ENCODE data around the gene PPP1R26. TPM values are rescaled to one million over a fixed set of nuclear protein-coding genes. Genes with fewer than 3 reads are reported as not detected.
"Not testable (repeated sequence)": the region's sequence is repeated elsewhere in the genome, so short reads cannot be mapped to it uniquely, and the experiment has no call there.

The PPP1R26 gene, protein sequence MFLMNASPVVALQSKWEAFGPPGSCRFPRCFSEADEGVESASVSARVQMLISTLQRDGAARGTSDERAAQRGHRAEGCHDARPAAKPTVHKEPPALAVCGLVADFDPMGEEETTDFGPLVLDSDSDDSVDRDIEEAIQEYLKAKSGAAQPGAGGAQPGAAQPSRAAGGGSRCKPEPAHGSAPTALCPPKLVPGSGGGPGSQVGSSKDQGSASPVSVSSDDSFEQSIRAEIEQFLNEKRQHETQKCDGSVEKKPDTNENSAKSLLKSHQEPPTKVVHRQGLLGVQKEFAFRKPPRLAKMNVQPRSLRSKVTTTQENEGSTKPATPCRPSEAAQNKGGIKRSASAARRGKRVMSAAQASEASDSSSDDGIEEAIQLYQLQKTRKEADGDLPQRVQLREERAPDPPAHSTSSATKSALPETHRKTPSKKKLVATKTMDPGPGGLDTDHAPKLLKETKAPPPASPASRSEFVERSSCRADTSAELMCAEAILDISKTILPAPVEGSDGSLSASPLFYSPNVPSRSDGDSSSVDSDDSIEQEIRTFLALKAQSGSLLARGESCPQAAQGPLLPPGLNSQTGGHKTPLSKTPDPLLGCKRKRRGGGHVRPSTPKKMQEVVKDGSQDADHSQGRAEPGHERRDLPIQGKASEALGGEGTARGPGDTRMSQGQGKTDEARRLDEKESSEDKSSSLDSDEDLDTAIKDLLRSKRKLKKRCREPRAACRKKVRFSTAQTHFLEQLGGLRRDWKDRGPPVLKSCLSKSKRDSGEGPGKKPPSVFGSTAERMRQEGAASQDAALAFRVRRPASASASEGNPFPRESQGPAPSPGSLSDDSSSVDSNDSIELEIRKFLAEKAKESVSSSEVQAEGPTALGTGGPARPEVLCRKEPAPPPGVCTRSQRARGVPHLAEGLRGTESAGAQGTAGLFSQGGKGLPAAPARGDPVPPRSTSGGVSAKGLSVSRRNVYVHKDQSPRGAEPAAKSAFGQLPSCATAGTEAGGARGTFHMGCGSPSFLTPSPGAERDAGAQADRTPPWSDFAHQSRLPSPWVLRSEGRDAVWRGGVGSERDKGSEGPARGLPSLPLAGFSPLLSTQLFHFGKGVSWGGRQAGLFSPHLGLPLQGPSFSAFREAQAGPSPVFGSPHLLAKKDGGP (N-terminal part only)
- total RNA-seq = 18.5 TPM
- long read RNA-seq, full-length matches to known transcripts = 29 of 36 reads
- long read RNA-seq, partial matches to known transcripts = 2 of 36 reads
- long read RNA-seq, other reads (novel, unspliced or antisense) = 5 of 36 reads

- ATAC-seq (peak; percentile 15), DNase-seq (ENCODE audit: missing footprints) (no peak)
- intact Hi-C loops (cut with DNase I) = no loop called here
Observed at GRCh38 chr9:135479469-135480052, at the start of gene PPP1R26. PPP1R26 (plus strand) TSS chr9:135479782; CDS start chr9:135484511, 4,729 bp downstream.

DNA sequence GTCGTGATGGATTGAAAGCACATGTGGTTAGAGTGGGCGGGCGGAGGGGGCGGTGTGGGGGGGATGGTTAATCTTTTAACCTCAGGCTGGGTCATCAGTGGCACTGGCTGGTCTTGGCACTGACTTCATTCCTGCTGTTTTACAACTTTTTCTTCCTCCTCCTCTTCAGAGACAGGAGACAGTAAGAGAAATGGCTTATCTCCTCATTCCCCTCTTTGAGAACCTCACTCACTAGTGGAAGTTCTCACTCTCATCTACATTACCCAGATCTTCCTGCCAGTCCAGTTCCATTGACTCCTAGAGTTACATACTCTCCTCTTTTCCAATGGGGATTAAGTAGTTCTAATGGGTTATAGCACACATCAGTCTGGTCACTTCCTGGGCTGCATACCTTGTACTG, 42.3 kb upstream of the PPP1R26 start:
- DNase-seq (ENCODE audit: missing footprints) (no peak), ATAC-seq (no peak)
- intact Hi-C loops (cut with DNase I) = no loop called here

DNA sequence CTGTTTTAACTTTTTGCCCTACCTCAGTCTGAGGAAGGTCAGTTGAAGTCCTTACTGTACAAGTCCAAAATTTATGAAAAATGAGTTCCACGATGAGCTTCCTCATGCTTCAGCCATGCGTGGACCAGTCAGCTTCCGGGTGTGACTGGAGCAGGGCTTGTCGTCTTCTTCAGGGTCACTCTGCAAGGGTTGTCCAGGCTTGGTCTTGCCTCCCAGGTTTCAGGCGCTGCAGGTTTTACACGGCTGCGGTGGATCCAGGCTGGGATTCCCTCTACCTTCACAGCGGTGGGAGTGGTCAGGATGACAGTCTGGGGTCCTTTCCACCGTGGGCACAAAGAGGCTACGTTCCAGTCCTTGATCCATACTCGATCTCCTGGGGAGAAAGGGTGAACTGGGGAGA, 41.9 kb upstream of the PPP1R26 start:
- DNase-seq (ENCODE audit: missing footprints); intact Hi-C loops (cut with DNase I); ATAC-seq: not testable (repeated sequence)

GRCh38 chr9:135438581-135439232, 40.9 kb upstream of the PPP1R26 start:
- DNase-seq (ENCODE audit: missing footprints); ATAC-seq; intact Hi-C loops (cut with DNase I): not testable (repeated sequence)

DNA sequence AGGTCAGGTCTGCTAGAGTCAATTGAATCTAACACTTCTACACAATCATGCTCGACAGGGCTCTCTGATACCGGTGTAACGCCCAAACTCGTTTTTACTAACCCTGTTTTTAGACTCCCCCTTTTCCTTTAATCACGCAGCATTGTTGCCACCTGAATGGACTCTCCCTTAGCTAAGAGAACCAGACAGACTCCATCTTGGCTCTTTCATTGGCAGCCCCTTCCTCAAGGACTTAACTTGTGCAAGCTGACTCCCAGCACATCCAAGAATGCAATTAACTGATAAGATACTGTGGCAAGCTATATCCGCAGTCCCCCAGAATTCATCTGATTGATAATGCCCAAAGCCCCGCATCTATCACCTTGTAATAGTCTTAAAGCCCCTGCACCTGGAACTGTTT, 40.1 kb upstream of the PPP1R26 start:
- intact Hi-C loops (cut with DNase I); ATAC-seq; DNase-seq (ENCODE audit: missing footprints): not testable (repeated sequence)

DNA sequence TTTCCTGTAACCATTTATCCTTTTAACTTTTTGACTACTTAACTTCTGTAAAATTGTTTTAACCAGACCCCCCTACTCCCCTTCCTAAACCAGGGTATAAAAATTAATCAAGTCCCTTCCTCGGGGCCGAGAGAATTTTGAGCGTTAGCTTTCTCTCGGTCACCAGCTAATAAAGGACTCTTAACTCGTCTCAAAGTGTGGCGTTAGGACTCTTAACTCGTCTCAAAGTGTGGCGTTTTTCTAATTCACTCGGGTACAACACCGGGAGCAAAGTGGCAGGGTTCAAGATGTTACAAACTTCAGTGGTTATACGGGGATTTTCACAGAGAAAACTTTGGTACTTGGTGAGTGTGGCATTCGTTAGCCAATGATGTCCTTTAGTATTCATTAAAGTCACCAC, 39.7 kb upstream of the PPP1R26 start:
- ATAC-seq (no peak), DNase-seq (ENCODE audit: missing footprints) (no peak)

DNA sequence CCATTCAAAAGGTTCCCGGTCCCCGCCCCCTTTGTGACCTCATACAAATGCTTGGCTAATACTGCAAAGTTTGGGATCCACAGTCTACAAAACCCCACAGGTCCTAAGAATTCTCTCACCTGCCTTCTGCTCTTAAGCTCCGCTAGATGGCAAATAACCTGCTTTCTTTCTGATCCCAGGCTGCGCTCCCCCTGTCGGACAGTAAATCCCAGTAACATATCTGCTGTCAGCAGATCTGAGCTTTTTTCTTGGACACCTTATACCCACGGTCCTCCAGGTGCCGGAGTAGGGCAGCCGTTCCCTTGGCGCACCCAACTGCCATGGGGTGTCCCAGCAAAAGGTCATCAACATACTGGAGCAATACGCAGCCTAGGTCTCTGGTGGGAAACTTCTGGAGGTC, 39.0 kb upstream of the PPP1R26 start:
- ATAC-seq (no peak), DNase-seq (ENCODE audit: missing footprints) (no peak)
- intact Hi-C loops (cut with DNase I) = no loop called here

More for the DNA sequence above, 39.7 kb upstream of the PPP1R26 start:
- intact Hi-C loops (cut with DNase I) = no loop called here

DNA sequence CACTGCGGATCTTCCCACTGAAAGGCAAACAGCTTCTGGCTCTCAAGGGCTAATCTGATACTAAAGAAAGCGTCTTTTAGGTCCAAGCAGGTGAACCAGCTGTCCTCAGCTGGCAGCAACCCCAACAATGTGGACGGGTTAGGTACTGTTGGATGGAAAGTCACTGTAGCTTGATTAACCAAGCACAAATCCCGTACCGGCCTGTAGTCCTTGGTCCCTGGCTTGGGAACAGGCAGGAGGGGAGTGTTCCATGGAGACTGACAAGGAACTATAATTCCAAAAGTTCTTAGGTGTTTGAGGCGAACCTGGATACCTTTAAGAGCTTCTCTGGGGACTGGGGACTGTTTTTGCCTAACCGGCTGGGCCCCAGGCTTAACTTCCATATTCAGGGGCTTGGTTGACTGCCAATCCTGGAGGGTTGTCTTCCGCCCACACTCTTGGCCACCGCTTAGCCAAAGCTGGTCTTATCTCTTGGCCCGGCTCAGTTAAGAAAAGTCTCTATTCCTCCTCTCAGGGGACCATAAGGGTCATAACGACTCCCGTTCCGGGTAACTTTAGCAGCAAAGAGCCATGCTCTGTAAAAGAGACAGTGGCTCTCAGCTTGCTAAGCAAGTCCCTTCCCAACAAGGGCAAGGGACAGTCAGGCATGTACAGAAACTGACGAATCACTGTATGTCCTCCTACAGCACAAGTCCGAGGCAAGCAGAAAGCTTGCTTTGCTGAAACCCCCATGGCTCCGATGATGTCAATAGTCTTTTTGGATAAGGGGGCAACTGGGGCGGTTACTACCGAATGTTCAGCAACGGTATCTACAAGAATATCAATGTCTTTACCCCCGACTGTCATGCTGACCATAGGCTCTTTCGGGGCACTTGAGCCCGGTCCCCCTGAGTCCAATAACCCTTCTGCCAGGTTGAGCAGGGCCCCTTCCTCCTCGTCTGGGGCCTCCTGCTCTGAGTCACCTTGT, 38.2 kb upstream of the PPP1R26 start:
- intact Hi-C loops (cut with DNase I); ATAC-seq; DNase-seq (ENCODE audit: missing footprints): not testable (repeated sequence)

DNA sequence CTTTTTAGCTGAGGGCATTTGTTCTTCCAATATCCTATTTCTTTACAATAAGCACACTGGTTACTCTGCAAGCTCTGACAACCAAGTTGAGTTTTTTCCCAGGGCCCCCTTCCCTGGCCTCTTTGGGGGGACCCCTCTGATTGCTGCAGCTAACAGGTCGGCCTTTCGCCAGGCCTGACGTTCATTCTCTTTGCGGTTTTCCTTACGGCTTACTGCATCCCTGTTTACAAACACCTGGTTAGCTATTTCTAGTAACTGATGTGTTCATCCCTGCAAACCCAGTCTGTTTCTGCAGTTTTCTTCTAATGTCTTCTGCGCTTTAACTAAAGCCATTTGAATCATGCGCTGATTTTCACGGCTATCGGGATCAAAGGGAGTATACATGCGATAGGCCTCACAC, 37.5 kb upstream of the PPP1R26 start:
- DNase-seq (ENCODE audit: missing footprints) = no peak
- intact Hi-C loops (cut with DNase I) = no loop called here
- no peak for ATAC-seq

DNA sequence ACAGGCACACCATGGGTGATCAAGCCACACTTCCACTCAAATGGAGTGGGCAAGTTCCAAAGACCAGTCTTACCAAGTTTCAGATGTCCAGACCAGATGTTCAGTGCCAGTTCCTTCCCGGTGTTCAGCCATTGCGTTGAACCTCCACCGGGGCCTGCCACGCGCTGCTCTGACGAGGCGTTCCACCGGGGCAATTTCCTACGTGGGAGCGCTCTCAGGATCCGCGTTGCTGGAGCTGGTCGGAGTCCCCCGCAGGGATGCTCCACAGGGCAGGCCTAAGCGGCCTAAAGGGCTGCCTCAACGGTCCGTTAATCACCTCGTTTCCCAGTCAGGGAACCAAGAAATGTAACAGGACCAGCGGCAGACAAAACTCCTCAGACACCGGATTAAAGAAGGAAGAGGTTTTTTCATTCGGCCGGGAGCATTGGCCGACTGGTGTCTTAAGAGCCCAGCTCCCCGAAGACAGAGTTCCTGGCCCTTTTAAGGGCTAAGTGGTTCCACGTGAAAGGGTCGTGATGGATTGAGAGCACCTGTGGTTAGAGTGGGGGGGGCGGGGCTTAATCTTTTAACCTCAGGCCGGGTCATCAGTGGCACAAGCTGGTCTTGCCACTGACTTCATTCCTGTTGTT, 35.7 kb upstream of the PPP1R26 start:
- no peak for DNase-seq (ENCODE audit: missing footprints)
- no peak for ATAC-seq
- intact Hi-C loops (cut with DNase I) = no loop called here

DNA sequence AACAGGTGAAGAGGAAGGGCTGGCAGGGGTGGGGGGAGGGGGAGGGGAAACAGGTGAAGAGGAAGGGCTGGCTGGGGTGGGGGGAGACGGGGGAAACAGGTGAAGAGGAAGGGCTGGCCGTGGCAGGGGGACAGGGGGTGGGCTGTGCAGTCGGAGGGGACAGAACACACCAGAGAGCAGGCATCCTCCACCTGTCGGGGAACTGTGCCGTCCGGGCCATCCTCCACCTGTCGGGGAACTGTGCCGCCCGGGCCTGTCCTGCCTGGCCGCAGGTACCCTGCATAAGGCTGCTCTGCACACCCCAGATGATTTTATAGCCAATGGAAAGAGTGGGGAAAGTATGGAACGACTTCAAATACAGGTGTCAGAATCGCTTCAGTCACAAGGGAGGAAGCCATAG, 32.5 kb upstream of the PPP1R26 start:
- no peak for ATAC-seq
- no peak for DNase-seq (ENCODE audit: missing footprints)
- intact Hi-C loops (cut with DNase I) = no loop called here

GRCh38 chr9:135448663-135449100, 30.9 kb upstream of the PPP1R26 start:
- intact Hi-C loops (cut with DNase I) = no loop called here
- no peak for ATAC-seq
- DNase-seq (ENCODE audit: missing footprints) = no peak

- intact Hi-C loops (cut with DNase I); DNase-seq (ENCODE audit: missing footprints); ATAC-seq: not testable (repeated sequence)
Observed at GRCh38 chr9:135449532-135449931, 30.1 kb upstream of the PPP1R26 start.

DNA sequence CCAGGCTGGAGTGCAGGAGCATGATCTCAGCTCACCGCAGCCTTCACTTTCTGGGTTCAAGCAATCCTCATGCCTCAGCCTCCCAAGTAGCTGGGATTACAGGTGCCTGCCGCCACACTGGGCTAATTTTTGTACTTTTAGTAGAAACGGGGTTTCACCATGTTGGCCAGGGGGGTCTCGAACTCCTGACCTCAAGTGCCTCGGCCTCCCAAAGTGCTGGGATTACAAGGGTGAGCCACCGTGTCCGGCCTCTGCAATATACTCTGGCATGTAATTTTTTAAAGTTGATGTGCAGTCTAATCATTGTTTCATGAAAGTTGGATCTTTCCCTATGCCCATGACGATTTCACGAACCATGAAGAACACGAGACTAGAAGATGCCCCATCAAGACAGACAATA, 28.6 kb upstream of the PPP1R26 start:
- ATAC-seq = no peak
- intact Hi-C loops (cut with DNase I) = no loop called here
- no peak for DNase-seq (ENCODE audit: missing footprints)

- DNase-seq (ENCODE audit: missing footprints); intact Hi-C loops (cut with DNase I); ATAC-seq: not testable (repeated sequence)
Observed at GRCh38 chr9:135451909-135452308, 27.7 kb upstream of the PPP1R26 start.

- no peak for ATAC-seq
- DNase-seq (ENCODE audit: missing footprints) = no peak
- intact Hi-C loops (cut with DNase I) = no loop called here
Observed at GRCh38 chr9:135454737-135455136, 24.8 kb upstream of the PPP1R26 start.

Measured in Right ventricle myocardium inferior (tissue), 1 donor.